Activated CD4-positive, alpha-beta memory T cell treated with anti-CD3 and anti-CD28 coated beads for 36 hours (primary cell): ENCODE data around the gene DDX19B. TPM values are rescaled to one million over a fixed set of nuclear protein-coding genes. Genes with fewer than 3 reads are reported as not detected.
A peak's percentile ranks its signal among the peaks of the same experiment; 100 is the strongest.
"Not testable (repeated sequence)": the region's sequence is repeated elsewhere in the genome, so short reads cannot be mapped to it uniquely, and the experiment has no call there.

Experiments used
- CTCF ChIA-PET: fragments of 350-600 bp; sonication (Branson Sonifier 250); formaldehyde crosslinking; loops from one replicate; lab custom pipeline; 2021; ENCODE audit warnings: antibody characterized with exemption, inconsistent platforms; lab: Charles Lee
- POLR2A ChIA-PET: fragments of 350-600 bp; sonication (Branson Sonifier 250); formaldehyde crosslinking; loops from one replicate; lab custom pipeline; 2021; ENCODE audit warnings: antibody characterized with exemption; lab: Charles Lee
- DNase-seq: peaks from one replicate; pipeline ENCODE4 v3.0.0-alpha.2; 2020
- H3K27ac Mint-ChIP-seq: one replicate; pipeline ENCODE4 v1.8.0; 2021; ENCODE audit warnings: mixed read lengths
- H3K27me3 Mint-ChIP-seq: one replicate; pipeline ENCODE4 v1.8.0; 2021; ENCODE audit warnings: mixed read lengths
- H3K36me3 Mint-ChIP-seq: one replicate; pipeline ENCODE4 v1.8.0; 2021; ENCODE audit warnings: mixed read lengths
- H3K4me1 Mint-ChIP-seq: one replicate; pipeline ENCODE4 v1.8.0; 2021; ENCODE audit warnings: low read depth, mixed read lengths
- H3K4me3 Mint-ChIP-seq: one replicate; pipeline ENCODE4 v1.8.0; 2021; ENCODE audit warnings: mild to moderate bottlenecking, mixed read lengths
- H3K9me3 Mint-ChIP-seq: one replicate; pipeline ENCODE4 v1.8.0; 2021; ENCODE audit warnings: mixed read lengths
- intact Hi-C: fragments of 100-400 bp; cut with micrococcal nuclease; formaldehyde crosslinking; loops from one replicate; pipeline ENCODE4 v1.15.1; 2023
- total RNA-seq, 2 experiments: library from RNA; stranded (reverse); gene quantifications; one replicate each; pipeline ENCODE4 v1.2.3, GENCODE V29; 2021

DDX19B gene
- total RNA-seq, 2 experiments from 2014 or later = 31.2 to 36.6 TPM

GRCh38 chr16:70255574-70255973, 43.4 kb upstream of the DDX19B start:
- ChIA-PET POLR2A (no interaction called here), CTCF (interaction anchor here (1.2 to 5.3 kb wide), 3 partner anchors 9 to 15 kb away, joined by 3 to 26 read pairs (median 11); no protein-coding TSS in a partner anchor)
- no peaks in the 10 kb centered on the region for H3K27me3 Mint-ChIP-seq
- no peak overlapping the region for H3K4me3 Mint-ChIP-seq
- H3K27ac Mint-ChIP-seq = no peak overlapping the region
- intact Hi-C loops = loop anchor here (10.0 kb wide), 1 partner anchor 299 kb away; no protein-coding TSS in a partner anchor
- H3K4me1 Mint-ChIP-seq = no peaks in the 10 kb centered on the region
- H3K9me3 Mint-ChIP-seq = no peaks in the 10 kb centered on the region
- DNase-seq = no peak
- peaks cover 59% of the 10 kb centered on the region for H3K36me3 Mint-ChIP-seq

- no peaks in the 10 kb centered on the region for H3K27me3 Mint-ChIP-seq
- intact Hi-C loops = loop anchor here (10.0 kb wide), 1 partner anchor 297 kb away; no protein-coding TSS in a partner anchor
- H3K4me3 Mint-ChIP-seq = no peak overlapping the region
- DNase-seq = no peak
- POLR2A ChIA-PET = no interaction called here
- no peaks in the 10 kb centered on the region for H3K9me3 Mint-ChIP-seq
- H3K36me3 Mint-ChIP-seq = peaks cover 54% of the 10 kb centered on the region
- CTCF ChIA-PET = interaction anchor here (0.6 to 1.3 kb wide), 3 partner anchors 11 to 689 kb away, joined by 3 to 5 read pairs (median 3); no protein-coding TSS in a partner anchor
- H3K27ac Mint-ChIP-seq = no peak overlapping the region
- H3K4me1 Mint-ChIP-seq = no peaks in the 10 kb centered on the region
Observed at GRCh38 chr16:70257391-70257790, 41.6 kb upstream of the DDX19B start.

GRCh38 chr16:70258065-70258464, 40.9 kb upstream of the DDX19B start:
- ChIA-PET POLR2A (no interaction called here), CTCF (interaction anchor here (1.2 to 1.3 kb wide), 2 partner anchors 10 to 306 kb away, joined by 3 to 5 read pairs; no protein-coding TSS in a partner anchor)
- no peak for DNase-seq
- H3K27me3 Mint-ChIP-seq = no peaks in the 10 kb centered on the region
- no peak overlapping the region for H3K27ac Mint-ChIP-seq
- H3K4me3 Mint-ChIP-seq = no peak overlapping the region
- intact Hi-C loops = loop anchor here (10.0 kb wide), 1 partner anchor 297 kb away; no protein-coding TSS in a partner anchor
- H3K9me3 Mint-ChIP-seq = no peaks in the 10 kb centered on the region
- H3K36me3 Mint-ChIP-seq = peaks cover 54% of the 10 kb centered on the region
- no peaks in the 10 kb centered on the region for H3K4me1 Mint-ChIP-seq

GRCh38 chr16:70258946-70259345, 40.0 kb upstream of the DDX19B start:
- CTCF ChIA-PET = no interaction called here
- Mint-ChIP-seq H3K4me1 (no peaks in the 10 kb centered on the region), H3K9me3 (no peaks in the 10 kb centered on the region), H3K36me3 (peaks cover 51% of the 10 kb centered on the region), H3K27ac (no peak overlapping the region), H3K27me3 (no peaks in the 10 kb centered on the region), H3K4me3 (no peak overlapping the region)
- no peak for DNase-seq
- intact Hi-C loops = loop anchor here (10.0 kb wide), 1 partner anchor 296 kb away; no protein-coding TSS in a partner anchor
- POLR2A ChIA-PET = no interaction called here

GRCh38 chr16:70259903-70260302, 39.1 kb upstream of the DDX19B start:
- intact Hi-C loops = loop anchor here (10.0 kb wide), 1 partner anchor 295 kb away; no protein-coding TSS in a partner anchor
- H3K36me3 Mint-ChIP-seq = peaks cover 52% of the 10 kb centered on the region

GRCh38 chr16:70267516-70267915, 31.5 kb upstream of the DDX19B start:
- intact Hi-C loops = no loop called here
- ChIA-PET POLR2A (interaction anchor here (1.2 kb wide), 1 partner anchor 22 kb away, joined by 3 read pairs; the partner anchor contains the start of gene AARS1), CTCF (interaction anchor here (0.6 to 2.3 kb wide), 15 partner anchors 10 to 337 kb away, joined by 3 to 26 read pairs (median 3); partner anchors contain the start of genes AARS1, DDX19B and EXOSC6)
- DNase-seq = peak; percentile 40
- Mint-ChIP-seq H3K4me3 (no peak overlapping the region), H3K27me3 (no peaks in the 10 kb centered on the region), H3K4me1 (no peaks in the 10 kb centered on the region), H3K9me3 (no peaks in the 10 kb centered on the region), H3K27ac (no peak overlapping the region), H3K36me3 (peaks cover 56% of the 10 kb centered on the region)

More at GRCh38 chr16:70259903-70260302, 39.1 kb upstream of the DDX19B start:
- H3K9me3 Mint-ChIP-seq, DNase-seq, H3K4me1 Mint-ChIP-seq, POLR2A ChIA-PET, CTCF ChIA-PET, H3K27ac Mint-ChIP-seq, H3K27me3 Mint-ChIP-seq, H3K4me3 Mint-ChIP-seq: not testable (repeated sequence)

- POLR2A ChIA-PET = interaction anchor here (1.2 kb wide), 1 partner anchor 22 kb away, joined by 3 read pairs; the partner anchor contains the start of gene AARS1
- H3K4me3 Mint-ChIP-seq, H3K9me3 Mint-ChIP-seq, intact Hi-C loops, DNase-seq, H3K4me1 Mint-ChIP-seq, H3K27me3 Mint-ChIP-seq, H3K27ac Mint-ChIP-seq: not testable (repeated sequence)
- peaks cover 58% of the 10 kb centered on the region for H3K36me3 Mint-ChIP-seq
- CTCF ChIA-PET = interaction anchor here (0.6 to 2.3 kb wide), 15 partner anchors 9 to 232 kb away, joined by 3 to 26 read pairs (median 3); partner anchors contain the start of genes AARS1, DDX19B and EXOSC6
Observed at GRCh38 chr16:70267922-70268321, 31.1 kb upstream of the DDX19B start.

GRCh38 chr16:70269471-70269870, 29.5 kb upstream of the DDX19B start:
- CTCF ChIA-PET = interaction anchor here (2.5 kb wide), 1 partner anchor 15 kb away, joined by 11 read pairs; no protein-coding TSS in a partner anchor
- intact Hi-C loops = no loop called here

GRCh38 chr16:70270176-70270575, 28.8 kb upstream of the DDX19B start:
- H3K4me1 Mint-ChIP-seq = peaks cover 2% of the 10 kb centered on the region
- DNase-seq = no peak
- POLR2A ChIA-PET = no interaction called here
- H3K27ac Mint-ChIP-seq = no peak overlapping the region
- H3K36me3 Mint-ChIP-seq = peaks cover 59% of the 10 kb centered on the region
- no peaks in the 10 kb centered on the region for H3K27me3 Mint-ChIP-seq
- CTCF ChIA-PET = interaction anchor here (2.5 kb wide), 1 partner anchor 16 kb away, joined by 11 read pairs; no protein-coding TSS in a partner anchor
- H3K9me3 Mint-ChIP-seq = no peaks in the 10 kb centered on the region
- intact Hi-C loops = no loop called here
- no peak overlapping the region for H3K4me3 Mint-ChIP-seq

More at GRCh38 chr16:70269471-70269870, 29.5 kb upstream of the DDX19B start:
- H3K4me1 Mint-ChIP-seq = peaks cover 2% of the 10 kb centered on the region
- no peaks in the 10 kb centered on the region for H3K27me3 Mint-ChIP-seq
- POLR2A ChIA-PET = no interaction called here
- no peak overlapping the region for H3K27ac Mint-ChIP-seq
- H3K36me3 Mint-ChIP-seq = peaks cover 61% of the 10 kb centered on the region
- H3K9me3 Mint-ChIP-seq = no peaks in the 10 kb centered on the region
- DNase-seq = no peak
- no peak overlapping the region for H3K4me3 Mint-ChIP-seq

GRCh38 chr16:70271696-70272095, 27.3 kb upstream of the DDX19B start:
- intact Hi-C loops = no loop called here
- peaks cover 2% of the 10 kb centered on the region for H3K4me1 Mint-ChIP-seq
- no peak overlapping the region for H3K27ac Mint-ChIP-seq
- POLR2A ChIA-PET = interaction anchor here (0.9 kb wide), 1 partner anchor 20 kb away, joined by 5 read pairs; the partner anchor contains the start of gene EXOSC6
- no peak overlapping the region for H3K4me3 Mint-ChIP-seq
- H3K9me3 Mint-ChIP-seq = no peaks in the 10 kb centered on the region
- no peaks in the 10 kb centered on the region for H3K27me3 Mint-ChIP-seq
- CTCF ChIA-PET = interaction anchor here (1.1 to 2.5 kb wide), 2 partner anchors 17 to 19 kb away, joined by 3 to 11 read pairs; no protein-coding TSS in a partner anchor
- peaks cover 61% of the 10 kb centered on the region for H3K36me3 Mint-ChIP-seq
- no peak for DNase-seq

GRCh38 chr16:70276392-70276791, 22.6 kb upstream of the DDX19B start:
- no peak for DNase-seq
- CTCF ChIA-PET = no interaction called here
- H3K27me3 Mint-ChIP-seq = no peaks in the 10 kb centered on the region
- H3K9me3 Mint-ChIP-seq = no peaks in the 10 kb centered on the region
- POLR2A ChIA-PET = no interaction called here
- peaks cover 2% of the 10 kb centered on the region for H3K4me1 Mint-ChIP-seq
- intact Hi-C loops = no loop called here
- peaks cover 55% of the 10 kb centered on the region for H3K36me3 Mint-ChIP-seq
- no peak overlapping the region for H3K4me3 Mint-ChIP-seq
- no peak overlapping the region for H3K27ac Mint-ChIP-seq

GRCh38 chr16:70287304-70287971, 11.5 kb upstream of the DDX19B start:
- H3K27ac Mint-ChIP-seq = peak overlapping the region; percentile 45
- DNase-seq, intact Hi-C loops, H3K9me3 Mint-ChIP-seq, H3K27me3 Mint-ChIP-seq: not testable (repeated sequence)
- ChIA-PET POLR2A (interaction anchor here (2.1 to 2.9 kb wide), 4 partner anchors 12 to 237 kb away, joined by 14 to 32 read pairs (median 23); partner anchors contain the start of genes DDX19A and DDX19B), CTCF (interaction anchor here (0.7 to 0.8 kb wide), 2 partner anchors 20 to 358 kb away, joined by 3 read pairs; no protein-coding TSS in a partner anchor)
- H3K36me3 Mint-ChIP-seq = peaks cover 31% of the 10 kb centered on the region
- H3K4me1 Mint-ChIP-seq = peaks cover 45% of the 10 kb centered on the region
- H3K4me3 Mint-ChIP-seq = peak overlapping the region; percentile 98
